Body of pancreas (tissue), 4 donors: ENCODE results near the gene RPS21.

ENCODE experiments used
- POLR2A ChIP-seq, 3 donors: fragments of 450-650 bp; IDR thresholded peaks; one replicate each; pipeline ENCODE4 v1.6.1; 2016; ENCODE audit warnings: antibody characterized with exemption in 3 of 3, mild to moderate bottlenecking in 2 of 3
- TF ChIP-seq, protein P1 (sequence below), 7 experiments: fragments of 450-650 bp in 4 of 7; fragments of 200-600 bp in 3 of 7; sonication (generic) in 3 of 7; IDR thresholded peaks; one replicate each; pipeline ENCODE4 v1.5.1; 2016 to 2019; ENCODE audit warnings: antibody characterized with exemption in 7 of 7

DNA sequence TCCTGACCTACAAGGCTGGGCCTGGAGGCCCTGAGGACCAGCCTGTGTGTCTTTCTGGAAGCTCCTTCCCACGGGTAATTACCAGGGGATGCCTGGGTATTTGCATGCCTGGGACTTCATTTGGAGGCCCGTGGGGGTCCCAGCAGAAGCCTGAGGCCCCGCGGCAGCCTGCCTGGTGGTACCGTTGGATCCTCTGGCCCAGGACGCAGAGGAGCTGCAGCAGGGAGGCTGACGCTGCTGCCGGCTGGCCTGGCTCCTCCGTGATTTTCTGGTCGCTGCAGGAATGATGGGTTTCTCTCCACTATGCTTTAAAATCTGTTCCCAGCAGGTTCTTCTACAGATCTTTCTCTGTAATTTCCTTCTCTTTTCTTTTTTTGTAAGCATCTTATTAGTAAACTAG, 13.6 kb downstream of the RPS21 start:
- TF ChIP-seq POLR2A (IDR thresholded peaks at IDR 0.05): no peak
- TF ChIP-seq, protein P1, sequence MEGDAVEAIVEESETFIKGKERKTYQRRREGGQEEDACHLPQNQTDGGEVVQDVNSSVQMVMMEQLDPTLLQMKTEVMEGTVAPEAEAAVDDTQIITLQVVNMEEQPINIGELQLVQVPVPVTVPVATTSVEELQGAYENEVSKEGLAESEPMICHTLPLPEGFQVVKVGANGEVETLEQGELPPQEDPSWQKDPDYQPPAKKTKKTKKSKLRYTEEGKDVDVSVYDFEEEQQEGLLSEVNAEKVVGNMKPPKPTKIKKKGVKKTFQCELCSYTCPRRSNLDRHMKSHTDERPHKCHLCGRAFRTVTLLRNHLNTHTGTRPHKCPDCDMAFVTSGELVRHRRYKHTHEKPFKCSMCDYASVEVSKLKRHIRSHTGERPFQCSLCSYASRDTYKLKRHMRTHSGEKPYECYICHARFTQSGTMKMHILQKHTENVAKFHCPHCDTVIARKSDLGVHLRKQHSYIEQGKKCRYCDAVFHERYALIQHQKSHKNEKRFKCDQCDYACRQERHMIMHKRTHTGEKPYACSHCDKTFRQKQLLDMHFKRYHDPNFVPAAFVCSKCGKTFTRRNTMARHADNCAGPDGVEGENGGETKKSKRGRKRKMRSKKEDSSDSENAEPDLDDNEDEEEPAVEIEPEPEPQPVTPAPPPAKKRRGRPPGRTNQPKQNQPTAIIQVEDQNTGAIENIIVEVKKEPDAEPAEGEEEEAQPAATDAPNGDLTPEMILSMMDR (IDR thresholded peaks at IDR 0.05): no peak
